GM12891 (cell line): ENCODE data around the gene PGLYRP2.

ENCODE experiments used
- POLR2A ChIP-seq: IDR thresholded peaks from 2 replicates; pipeline ENCODE4 v1.6.1; 2011; ENCODE audit warnings: low read depth, low read length, control low read depth
- POLR2AphosphoS5 ChIP-seq: IDR thresholded peaks from 2 replicates; pipeline ENCODE4 v1.6.1; 2011; ENCODE audit warnings: low read depth, low read length, control low read depth
- POU2F2 ChIP-seq: IDR thresholded peaks from 2 replicates; pipeline ENCODE4 v1.6.1; 2011; ENCODE audit warnings: low read depth, mild to moderate bottlenecking, control low read depth, low read length, moderate library complexity
- TAF1 ChIP-seq: IDR thresholded peaks from 2 replicates; pipeline ENCODE4 v1.6.1; 2011; ENCODE audit warnings: low read depth, low read length, control low read depth

DNA sequence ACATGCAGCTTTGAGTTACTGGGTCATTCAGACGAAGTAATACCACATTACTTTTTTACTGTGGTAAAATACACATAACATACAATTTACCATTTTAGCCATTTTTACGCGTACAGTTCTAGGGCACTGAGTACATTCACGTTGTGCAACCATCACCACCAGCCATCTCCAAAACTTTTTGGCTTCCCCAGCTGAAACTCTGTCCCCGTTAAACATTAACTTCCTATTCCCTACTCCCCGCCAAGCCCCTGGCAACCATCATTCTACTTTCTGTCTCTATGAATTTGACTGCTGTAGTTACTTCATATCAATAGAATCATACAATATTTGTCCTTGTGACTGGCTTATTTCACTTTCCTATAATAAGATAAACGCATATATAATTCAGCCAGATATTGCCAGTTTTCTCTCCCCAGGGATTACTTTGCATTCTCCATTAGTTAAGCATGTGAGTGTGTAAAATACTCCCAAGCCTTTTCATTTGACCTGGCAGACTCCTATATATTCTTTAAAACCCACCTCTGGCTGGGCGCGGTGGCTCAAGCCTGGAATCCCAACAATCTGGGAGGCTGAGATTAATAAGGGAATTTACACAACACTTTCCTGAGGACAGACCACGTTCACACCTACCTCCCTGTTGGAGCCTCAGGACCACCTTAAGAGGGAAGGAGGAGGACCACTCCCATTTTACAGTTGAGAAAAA, 19.0 kb upstream of the PGLYRP2 start:
- no peak for TF ChIP-seq POU2F2
- no peak for TF ChIP-seq POLR2A
- TF ChIP-seq POLR2AphosphoS5, result no peak
- no peak for TF ChIP-seq TAF1
